ENCODE results near the gene RRAD.

GRCh38 chr16:66904846-66905632 is 20.3 kb downstream of the RRAD start:
- TF ChIP-seq GABPA (IDR thresholded peaks at IDR 0.05; ENCODE audit: low read depth), result no peak
- TF ChIP-seq CTCF (IDR thresholded peaks at IDR 0.05; ENCODE audit: insufficient read depth, low read length), result no peak

Measured in HL-60 (cell line).